HS-5 (cell line): ENCODE measurements around the gene PROSER2.
"Not testable (repeated sequence)": the region's sequence is repeated elsewhere in the genome, so short reads cannot be mapped to it uniquely, and the experiment has no call there.

Experiments
- DNase-seq: peaks from one replicate; pipeline ENCODE4 v3.0.0-alpha.2; 2012; ENCODE audit warnings: low read depth

PROSER2 gene

DNA sequence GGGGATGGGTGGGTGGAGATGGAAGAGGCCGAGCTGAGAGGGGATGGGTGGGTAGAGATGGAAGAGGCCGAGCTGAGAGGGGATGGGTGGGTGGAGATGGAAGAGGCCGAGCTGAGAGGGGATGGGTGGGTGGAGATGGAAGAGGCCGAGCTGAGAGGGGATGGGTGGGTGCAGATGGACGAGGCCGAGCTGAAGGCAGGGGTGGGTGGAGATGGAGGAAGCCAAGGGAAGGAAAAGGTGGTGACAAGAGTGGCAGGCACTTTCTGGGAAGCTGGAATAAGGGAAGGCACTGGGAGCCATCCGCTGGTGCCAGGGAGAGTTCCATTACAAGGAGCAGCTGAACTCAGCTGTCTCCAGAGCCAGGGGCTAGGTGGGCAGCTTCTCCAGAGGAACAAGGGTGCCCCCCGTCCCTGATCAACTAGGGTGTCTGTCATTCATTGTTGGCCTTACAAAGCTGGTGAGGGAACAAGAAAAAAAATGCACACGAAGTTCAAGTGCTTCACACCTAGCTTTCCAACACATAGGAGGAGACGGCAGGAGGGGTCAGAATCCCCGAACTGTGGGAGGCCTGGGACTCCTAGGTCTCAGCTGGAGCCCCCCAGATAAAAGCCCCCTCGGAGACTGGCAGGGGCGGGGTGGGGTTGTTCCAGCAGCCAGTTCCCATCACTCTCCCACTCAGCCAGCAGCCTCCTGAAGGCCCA lies 62.4 kb downstream of the PROSER2 start:
- no peak for DNase-seq

DNA sequence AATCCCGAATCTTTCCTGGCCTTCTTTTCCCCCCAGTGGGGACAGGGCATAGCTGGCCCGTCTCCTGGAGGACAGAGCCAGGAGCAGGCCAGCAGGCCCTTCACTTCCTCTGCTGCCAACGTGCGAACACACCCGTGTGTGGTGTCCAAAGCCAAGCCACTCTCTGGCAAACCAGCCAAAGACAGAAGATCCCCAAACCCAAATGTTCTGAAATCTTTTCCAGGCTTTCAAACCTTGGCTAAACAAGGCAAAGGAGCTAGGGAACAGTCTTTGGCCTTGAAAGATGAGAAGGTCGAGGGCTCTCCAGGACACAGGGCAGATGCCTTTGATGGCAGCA lies 63.0 kb downstream of the PROSER2 start:
- DNase-seq: no peak

DNA sequence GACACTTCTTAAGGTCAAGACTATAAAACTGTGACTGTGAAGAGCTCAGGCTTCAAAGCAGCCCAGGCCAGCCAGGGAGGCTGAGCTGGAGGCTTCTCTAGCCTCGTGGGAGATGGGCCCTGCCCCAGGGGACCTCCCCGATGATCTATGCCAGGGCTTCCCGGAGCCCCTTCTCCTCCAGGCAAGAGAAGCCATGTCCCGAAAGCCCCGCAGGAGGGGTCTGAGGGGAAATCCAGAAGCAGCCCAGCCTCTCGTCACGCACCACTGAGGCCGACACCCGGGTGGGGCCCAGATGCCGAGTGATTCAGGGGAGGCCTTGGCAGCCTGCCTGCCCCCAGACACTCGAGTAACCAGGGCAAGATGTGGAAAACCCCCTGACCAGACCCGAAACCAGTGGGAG lies 63.7 kb downstream of the PROSER2 start:
- DNase-seq: no peak

DNA sequence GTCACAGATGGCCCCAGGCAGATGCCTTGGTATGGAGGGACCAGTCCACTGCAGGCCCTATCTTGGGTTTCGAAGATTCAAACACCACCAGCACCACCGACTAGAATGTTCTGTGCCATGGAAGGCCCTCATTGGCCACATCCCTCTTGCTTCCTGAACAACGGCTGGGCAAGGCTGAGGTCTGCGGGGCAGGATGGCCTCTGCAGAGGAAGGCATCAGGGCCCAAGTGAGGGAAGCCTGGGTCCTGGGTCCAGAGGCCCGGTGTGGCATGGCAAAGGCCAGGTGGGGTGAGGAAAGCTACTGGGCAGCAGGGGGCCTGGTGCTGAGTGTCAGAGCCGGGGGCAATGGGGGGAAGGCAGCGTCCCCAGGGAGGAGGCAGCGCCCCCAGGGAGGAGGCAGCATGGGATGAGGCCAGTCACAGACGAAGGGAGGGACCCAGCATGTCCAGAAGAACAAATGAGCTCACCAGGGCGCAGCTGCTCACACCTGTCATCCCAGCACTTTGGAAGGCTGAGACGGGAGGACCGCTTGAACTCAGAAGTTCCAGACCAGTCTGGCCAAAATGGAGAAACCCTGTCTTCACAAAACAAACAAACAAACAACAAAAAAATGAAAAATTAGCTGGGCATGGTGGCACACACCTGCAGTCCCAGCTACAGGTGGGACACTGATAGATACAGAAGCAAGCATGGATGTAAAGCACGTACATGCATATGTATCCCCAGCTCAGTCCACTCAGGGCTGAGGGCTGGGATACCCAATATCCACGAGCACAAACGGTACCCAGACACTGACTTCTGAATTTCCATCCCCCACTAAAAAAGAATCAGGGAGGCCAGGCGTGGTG lies 64.4 kb downstream of the PROSER2 start:
- DNase-seq: no peak

DNA sequence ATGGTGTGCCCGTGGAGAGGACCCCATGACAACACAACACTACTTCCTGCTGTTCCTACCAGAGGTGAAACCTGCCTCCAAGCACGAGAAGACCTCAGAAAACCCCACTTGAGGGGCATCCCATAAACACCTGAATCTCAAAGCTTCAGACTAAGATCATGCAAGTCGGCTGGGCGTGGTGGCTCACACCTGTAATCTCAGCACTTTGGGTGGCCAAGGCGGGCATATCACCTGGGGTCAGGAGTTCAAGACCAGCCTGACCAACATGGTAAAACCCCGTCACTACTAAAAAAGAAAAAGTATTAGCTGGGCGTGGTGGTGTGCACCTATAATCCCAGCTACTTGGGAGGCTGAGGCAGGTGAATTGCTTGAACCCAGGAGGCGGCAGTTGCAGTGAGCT lies 66.1 kb downstream of the PROSER2 start:
- not testable (repeated sequence) for DNase-seq

DNA sequence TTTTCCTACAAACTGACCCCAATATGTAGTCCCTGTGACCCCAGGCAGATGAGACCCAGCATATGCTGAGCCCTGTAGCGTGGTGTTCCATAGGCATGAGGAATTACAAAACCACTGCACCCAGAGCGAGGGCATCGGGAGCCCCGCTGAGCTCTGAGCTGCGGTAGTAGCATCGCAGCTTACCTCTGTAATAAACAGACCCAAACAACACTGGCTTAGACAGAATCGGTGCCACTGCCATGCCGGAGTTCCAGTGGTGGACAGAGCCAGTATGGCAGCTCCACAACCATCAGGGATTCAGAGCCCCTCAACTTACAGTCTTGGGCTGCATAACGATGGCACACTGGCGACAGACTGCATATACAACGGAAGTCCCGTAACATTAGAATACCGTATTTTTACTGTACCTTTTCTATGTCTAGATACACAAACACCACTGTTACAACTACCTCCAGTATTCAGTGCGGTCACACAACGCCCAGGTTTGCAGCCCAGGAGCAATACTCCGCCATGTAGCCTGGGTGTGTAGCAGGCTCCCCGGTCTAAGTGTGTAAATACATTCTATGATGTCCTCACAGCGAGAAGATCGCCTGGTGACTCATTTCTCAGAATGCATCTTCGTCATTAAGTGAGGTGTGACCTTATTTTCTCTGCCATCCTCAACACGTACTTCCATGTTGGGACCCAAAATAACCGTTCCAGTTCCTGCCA lies 68.8 kb downstream of the PROSER2 start:
- no peak for DNase-seq

- DNase-seq: no peak
These were observed 70.7 kb downstream of the PROSER2 start for GRCh38 chr10:11893749-11894278.

GRCh38 chr10:11894381-11895107 lies 71.4 kb downstream of the PROSER2 start:
- no peak for DNase-seq

DNA sequence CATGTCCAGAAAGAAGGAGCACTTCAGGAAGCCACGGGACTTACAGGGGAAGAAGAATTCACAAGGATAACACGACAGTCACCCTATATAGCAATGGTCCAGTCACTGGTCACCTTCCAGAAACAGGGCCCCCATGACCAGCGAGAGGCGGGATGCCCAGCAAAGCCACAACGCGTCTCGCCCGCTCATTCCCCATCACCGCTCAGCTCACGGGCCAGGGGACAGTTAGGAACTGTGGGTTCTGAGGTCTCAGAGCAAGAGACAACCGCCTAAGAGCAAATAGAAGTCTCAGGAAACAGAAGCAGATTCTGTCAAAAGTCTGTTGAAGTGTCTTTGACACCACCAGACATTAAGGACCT lies 71.9 kb downstream of the PROSER2 start:
- DNase-seq: no peak

DNA sequence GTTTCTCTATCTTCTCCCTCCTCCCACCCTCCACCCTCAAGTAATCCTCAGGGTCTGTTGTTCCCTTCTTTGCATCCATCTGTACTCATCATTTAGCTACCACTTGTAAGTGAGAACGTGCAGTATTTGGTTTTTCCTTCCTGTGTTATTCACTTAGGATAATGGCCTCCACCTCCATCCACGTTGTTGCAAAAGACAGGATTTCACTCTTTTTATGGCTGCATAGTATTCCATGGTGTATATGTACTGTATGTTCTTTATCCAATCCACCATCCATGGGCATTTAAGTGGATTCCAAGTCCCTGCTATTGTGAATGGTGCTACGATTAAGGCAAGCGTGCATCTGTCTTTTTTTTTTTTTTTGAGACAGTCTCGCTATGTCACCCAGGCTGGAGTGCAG lies 72.4 kb downstream of the PROSER2 start:
- DNase-seq: no peak

DNA sequence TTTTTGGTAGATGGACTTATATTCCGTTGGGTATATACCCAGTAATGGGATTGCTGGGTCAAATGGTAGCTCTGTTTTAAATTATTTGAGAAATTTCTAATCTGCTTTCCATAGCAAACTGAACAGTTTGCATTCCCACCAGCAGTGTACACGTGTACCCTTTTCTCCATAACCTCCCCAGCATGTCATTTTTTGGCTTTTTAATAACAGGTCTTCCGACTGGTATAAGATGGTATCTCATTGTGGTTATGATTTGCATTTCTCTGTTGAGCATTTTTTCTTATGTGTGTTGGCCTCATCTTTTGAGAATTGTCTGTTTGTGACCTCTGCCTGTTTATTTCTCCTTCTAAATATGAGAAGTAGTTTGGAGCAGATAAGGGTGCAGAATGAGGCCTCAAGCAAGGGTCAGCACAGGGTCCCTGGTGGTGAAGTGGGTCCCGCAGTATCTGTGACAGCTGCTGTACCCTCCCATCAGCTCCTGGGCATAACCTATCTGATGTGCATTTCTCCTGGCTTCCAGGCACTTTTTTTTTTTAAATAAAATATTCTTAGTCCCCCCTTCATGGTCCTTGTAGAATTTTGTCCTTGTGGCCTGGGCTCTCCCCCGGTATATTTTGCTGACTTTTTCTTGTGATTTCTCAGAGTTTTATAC lies 73.5 kb downstream of the PROSER2 start:
- no peak for DNase-seq

DNA sequence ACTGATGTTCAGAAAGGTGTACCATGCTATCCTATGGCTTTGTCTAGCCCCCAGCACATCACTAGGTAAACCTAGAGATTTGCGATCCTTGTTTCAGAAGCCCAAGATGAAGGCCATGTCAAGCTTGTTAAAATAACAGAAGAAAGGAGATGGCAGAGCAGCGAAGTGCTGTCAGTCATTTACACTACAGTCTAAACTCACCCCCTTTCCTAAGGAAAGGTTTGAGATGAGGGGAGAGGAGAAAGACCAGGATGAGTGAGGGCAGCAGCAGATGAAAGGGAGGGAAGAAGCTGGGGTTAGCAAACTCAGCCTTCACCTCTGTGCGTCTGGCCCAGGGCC lies 74.8 kb downstream of the PROSER2 start:
- no peak for DNase-seq

DNA sequence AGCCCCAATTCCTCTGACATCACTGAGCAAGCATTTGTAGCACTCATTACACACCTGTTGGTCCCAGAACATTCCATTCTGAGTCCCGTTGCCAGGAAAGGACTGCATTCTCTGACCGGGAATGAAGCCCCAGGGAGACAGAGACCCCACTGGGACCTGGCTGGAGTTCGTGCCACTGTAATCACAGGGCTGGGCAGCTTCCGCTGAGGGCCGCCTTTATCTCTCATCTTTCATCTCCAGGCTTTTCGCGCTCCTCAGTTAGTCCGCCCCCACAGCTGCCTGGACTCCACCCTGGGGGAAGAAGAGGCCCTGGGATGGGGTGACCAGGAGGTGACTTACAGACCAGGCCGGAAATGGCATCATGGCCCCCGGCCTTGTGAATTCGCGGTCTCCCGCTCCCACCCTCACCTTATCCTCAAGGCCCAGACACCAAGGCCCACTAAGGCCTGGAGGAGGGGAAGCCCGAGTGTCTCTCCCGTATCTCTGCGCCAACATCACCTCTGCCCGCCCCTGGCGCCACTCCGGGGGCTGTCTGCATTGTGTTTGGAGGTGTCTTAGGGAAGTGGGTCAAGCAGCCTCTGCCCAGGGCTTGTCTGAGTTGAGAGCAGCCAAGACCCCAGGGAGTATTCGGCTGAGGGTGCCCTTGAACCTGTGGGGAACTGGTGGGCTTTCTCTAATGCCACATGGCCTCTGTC lies 75.4 kb downstream of the PROSER2 start:
- DNase-seq: no peak

DNA sequence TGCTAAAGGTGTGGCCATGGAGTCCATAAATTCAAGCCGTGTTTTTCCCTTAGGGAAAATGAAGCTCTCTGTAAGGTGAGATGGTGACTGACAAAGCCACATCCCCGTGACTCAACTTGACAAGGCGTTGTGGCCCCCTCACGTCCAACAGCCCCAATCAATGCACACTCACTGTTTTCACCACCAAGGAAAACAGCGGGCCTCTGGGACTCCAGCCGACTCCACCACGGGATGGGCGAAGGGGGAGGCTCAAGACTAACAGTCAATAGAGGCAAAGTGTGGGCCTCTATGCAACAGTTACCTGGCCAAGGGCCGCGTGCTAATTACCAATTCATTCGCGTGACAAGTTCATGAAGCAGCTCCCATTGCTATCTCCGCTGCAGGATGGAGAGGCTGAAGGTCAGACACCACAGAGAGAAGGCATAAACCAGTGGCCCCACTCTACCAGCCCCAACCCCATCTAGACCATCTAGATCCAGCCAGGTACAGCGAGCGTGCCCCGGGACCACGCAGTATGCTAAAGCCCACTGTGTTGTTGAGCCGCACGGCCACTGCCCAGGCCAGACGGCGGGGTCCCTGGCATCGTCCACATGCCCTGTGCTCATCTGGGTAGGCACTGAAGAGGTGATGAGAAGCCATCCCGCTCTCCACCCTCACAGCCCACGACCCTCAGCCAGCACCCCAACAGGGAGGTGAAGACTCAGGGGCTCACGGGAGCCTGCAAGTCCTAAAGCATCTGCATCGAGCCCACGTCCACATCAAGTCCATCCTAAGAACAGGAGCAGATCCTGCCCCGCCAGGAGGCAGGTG lies 76.1 kb downstream of the PROSER2 start:
- DNase-seq: no peak

- no peak for DNase-seq
These were observed 77.8 kb downstream of the PROSER2 start for GRCh38 chr10:11901036-11901301.

DNA sequence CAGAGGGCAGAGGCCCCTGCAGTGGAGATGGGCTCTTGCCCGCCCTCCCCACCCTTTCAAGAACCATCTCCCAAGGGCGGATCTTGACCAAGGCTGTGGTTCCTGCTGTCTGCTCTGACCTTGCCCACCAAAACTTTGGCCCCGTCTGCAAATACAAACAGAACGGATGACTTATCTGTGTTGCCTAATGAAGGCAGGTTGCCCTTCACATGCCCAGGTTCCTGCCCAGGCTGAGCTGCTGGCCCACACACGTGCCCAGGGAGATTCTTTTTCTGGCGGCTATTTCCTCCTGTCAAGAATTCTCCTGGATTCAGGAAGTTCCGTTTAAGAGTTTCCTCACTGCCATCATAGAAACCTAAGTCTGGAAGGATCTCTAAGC lies 78.3 kb downstream of the PROSER2 start:
- no peak for DNase-seq

GRCh38 chr10:11901833-11902475 lies 78.8 kb downstream of the PROSER2 start:
- no peak for DNase-seq

GRCh38 chr10:11902646-11903045 lies 79.5 kb downstream of the PROSER2 start:
- no peak for DNase-seq

DNA sequence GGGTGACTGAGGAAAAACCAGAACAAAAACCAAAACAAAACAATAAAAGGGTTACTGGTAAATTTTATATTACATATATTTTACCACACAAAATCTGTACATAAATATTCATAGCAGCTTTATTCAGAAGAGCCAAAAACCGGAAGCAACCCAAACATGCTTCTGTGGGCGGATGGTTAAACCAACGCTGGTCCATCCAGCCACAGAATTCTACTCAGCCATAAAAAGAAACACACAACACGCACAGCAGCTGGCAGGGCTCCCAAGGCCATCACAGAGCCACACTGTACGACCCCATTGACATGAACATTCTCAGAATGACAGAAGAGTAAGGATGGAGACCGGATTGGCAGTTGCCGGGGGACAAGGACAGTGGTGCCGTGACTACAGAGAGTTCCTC lies 83.6 kb downstream of the PROSER2 start:
- no peak for DNase-seq

DNA sequence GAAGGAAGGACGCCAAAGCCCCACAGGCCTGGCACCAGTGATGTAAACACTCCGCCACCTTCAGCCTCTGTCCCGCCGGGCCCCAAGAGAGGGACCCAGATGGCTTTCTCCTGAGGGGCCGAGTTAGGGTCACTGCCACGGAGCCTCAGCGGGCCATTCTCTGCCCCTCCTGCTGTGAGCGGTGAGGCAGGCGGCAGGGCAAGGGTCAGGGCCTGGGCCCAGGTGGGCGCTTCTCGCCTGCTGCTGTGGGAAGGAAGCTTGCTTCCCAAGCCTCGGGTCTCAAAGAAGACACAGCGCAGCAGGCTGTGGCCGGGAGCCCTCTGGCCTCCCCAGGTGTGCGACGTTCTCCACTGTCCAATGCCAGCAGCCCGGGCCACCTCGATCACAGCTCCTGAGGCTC lies 84.8 kb downstream of the PROSER2 start:
- no peak for DNase-seq
